Endometrial microvascular endothelial cells (primary cell): ENCODE measurements around the gene GPR137B. TPM values are rescaled to one million over a fixed set of nuclear protein-coding genes. Genes with fewer than 3 reads are reported as not detected.
"Not testable (repeated sequence)": the region's sequence is repeated elsewhere in the genome, so short reads cannot be mapped to it uniquely, and the experiment has no call there.

ENCODE experiments used
- in situ Hi-C: cut with HindIII; loops from 2 replicates; pipeline ENCODE4 v1.10.0; 2017; ENCODE audit warnings: low sequenced_read_pairs, low pct_unique_long_range_greater_than_20kb; ENCODE audit errors: inconsistent ontology term
- total RNA-seq: library from RNA; depleted of rRNA; stranded (reverse); fragments of >200 nt; gene quantifications from one replicate; pipeline ENCODE4 v1.2.3, GENCODE V29; 2015; ENCODE audit errors: inconsistent ontology term

GPR137B gene
- total RNA-seq, 1 donor from 2014 or later = 3.2 TPM

DNA sequence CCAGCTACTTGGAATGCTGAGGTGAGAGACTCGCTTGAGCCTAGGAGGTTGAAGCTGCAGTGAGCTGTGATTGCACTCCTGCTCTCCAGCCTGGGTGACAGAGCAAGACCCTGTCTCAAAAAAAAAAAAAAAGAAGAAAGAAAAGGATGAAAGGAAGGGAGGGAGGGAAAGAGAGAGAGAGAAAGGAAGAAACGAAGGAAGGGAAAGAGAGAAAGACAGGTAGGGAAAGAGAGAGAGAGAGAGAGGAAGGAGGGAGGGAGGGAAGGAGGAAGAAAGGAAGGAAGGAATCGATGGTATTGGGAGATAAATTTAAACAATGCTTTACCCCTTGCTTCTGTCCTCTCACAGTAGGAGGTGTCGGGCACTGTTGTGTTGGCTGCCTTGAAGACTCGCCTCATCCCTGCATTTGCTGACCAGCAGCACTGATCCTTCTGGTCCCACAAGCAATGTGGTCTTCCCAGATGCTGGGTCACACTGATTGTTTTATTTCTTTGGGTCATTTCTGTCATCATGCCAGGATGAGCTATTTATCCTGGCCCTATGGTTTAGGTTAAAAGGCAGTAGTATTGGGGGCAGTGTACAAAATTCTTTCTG is 30.9 kb downstream of the GPR137B start:
- in situ Hi-C loops = no loop called here

DNA sequence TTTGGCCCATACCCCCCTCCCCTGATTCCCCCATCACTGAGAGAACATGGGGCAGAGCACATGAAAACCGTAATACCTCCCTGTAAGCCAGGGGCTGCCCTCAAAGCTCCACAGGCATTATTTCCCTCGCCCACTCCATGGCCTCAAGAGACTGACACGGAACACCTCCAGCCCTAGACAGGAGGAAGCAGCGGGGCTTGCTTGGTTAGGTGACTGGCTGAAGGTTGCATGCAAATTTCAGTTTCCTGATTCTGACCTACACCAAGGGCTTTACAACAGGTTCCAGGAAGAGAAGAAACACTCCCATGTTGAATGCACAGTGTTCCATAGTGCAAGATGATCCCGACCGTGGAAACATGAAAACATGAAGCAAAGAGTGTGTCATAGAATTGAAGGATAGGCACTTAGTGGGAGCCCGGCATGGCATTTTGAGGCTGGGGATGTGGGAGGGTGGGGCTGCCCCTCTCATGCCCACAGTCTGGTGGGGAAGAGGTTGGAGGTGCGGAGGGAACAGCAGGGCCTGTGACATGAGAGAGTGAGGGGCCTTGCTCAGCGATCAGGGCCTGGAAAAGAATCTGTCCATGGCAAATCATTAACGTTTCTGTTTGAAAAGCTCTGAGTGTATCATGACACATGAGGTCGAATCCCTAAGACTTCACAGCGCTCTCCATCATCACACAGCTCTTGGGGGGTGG is 33.5 kb downstream of the GPR137B start:
- in situ Hi-C loops = no loop called here

DNA sequence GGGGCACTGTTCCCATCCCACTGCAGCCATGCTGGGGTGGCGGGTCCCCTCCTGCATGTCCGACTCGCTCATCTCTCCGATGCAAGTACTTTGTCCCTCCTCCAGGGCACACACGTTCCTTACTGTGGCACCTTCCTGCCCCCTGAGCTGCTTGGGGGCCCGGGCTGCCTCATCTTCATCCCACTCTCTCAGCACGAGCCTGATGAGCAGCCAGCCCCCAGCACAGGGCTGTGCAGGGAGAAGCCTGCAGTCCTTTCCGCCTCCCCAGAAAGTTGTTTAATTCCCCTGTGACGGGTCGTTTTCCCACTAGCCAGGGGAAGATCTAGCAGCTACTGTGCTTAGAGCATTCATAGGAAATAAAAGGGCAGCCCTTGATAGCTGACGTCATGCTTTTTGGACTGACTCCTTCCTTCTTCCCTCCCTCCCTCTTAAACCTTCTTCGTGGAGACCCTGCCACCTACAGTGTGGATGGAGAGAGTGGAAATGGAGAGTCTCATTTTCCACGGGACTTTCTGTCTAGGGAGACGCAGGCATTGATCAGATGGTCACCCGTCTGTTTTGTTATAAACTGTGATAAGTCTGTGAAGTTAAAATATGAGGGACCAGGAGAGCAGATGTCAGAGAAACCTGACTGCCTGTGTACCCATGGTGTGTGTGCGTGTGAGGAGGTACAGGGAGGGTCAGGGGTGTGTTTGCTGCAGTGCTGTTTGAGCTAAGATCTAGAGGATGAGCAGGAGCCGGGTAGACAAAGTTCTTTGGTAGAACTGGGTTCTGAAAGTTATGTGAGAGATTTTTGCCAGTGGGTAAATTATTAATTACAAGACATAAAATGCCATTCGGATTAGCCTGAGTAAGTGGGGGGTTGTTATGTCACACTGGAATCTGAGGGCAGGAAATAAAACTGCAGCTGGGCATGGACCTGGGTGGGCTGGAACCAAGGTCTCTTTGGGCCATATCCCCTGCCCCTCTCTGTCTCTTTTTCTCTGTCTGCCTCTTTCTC is 34.3 kb downstream of the GPR137B start:
- in situ Hi-C loops = no loop called here

DNA sequence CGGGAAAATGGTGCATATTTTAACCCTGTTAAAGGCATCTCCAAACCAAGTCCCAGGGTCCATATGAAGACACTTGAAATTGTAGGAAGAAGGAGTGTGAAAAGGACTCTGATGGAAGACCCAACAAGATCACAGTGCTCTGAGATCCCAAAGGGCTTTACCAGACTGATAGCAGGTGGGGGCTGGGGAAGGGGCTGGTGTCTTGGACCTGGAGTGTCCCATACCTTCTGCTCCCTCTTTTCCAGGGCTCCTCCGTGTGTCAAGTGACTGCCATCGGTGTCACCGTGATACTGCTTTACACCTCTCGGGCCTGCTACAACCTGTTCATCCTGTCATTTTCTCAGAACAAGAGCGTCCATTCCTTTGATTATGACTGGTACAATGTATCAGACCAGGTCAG is 37.3 kb downstream of the GPR137B start:
- in situ Hi-C loops = no loop called here

DNA sequence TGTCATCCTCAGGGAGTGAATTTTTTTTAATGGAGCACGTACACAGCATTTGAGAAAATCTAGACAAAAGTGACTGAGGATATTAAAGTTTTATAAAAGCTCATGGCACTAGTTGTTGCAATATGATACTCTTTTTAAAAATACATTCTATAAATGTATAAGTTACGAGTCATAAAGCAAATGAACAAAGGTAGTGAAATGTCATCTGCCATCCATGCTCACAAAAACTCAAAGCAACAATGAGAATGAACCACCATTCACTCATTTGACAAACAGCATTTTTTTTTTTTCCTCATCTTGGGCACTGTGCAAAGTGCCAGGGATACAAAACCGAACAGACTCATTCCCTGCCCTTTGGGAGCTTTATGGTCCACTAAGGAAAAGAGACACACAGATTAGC is 38.7 kb downstream of the GPR137B start:
- in situ Hi-C loops = no loop called here

DNA sequence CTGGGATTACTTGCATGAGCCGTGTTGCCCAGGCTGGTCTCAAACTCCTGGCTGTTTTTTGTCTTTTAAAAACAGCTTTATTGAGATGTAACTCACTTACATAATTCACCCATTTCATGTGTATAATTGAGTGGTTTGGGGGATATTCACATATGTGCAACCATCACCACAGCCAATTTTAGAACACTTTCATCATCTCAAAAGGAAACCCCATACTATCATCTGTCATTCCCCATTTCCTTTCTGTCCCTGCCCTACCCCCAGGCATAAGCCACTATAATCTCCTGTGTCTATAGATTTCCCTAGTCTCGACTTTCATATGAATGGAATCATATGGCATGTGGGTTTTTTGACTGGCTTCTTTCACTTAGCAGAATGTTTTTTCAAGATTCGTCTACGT is 43.3 kb downstream of the GPR137B start:
- in situ Hi-C loops = no loop called here

DNA sequence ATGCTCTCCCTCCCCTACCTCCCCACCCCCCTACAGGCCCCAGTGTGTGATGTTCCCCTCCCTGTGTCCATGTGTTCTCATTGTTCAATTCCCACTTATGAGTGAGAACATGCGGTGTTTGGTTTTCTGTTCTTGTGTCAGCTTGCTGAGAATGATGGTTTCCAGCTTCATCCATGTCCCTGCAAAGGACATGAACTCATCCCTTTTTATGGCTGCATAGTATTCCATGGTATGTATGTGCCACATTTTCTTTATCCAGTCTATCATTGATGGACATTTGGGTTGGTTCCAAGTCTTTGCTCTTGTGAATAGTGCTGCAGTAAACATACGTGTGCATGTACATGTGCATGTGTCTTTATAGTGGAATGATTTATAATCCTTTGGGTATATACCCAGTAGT is 44.1 kb downstream of the GPR137B start:
- in situ Hi-C loops = not testable (repeated sequence)

DNA sequence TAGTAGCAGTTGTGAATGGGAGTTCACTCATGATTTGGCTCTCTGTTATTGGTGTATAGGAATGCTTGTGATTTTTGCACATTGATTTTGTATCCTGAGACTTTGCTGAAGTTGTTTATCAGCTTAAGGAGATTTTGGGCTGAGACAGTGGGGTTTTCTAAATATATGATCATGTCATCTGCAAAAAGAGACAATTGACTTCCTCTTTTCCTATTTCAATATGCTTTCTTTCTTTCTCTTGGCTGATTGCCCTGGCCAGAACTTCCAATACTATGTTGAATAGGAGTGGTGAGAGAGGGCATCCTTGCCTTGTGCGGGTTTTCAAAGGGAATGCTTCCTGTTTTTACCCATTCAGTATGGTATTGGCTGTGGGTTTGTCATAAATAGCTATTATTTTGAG is 45.7 kb downstream of the GPR137B start:
- in situ Hi-C loops = not testable (repeated sequence)

DNA sequence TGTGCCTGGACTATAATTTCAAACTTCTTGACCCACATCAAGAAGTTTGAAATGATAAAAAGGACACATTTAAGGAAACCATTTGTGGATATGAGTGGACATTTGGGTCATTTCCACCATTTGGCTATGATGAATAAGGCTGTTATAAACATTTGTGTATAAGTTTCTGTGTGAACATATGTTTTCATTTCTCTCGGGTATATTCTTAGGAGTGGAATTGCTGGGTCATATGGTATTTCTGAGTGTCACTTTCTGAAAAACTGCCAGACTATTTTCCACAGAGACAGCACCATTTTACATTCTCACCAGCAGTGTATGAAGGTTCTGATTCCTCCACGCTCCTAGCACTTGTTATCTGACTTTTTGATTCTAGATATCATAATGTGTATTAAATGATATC is 50.8 kb downstream of the GPR137B start:
- in situ Hi-C loops = no loop called here

DNA sequence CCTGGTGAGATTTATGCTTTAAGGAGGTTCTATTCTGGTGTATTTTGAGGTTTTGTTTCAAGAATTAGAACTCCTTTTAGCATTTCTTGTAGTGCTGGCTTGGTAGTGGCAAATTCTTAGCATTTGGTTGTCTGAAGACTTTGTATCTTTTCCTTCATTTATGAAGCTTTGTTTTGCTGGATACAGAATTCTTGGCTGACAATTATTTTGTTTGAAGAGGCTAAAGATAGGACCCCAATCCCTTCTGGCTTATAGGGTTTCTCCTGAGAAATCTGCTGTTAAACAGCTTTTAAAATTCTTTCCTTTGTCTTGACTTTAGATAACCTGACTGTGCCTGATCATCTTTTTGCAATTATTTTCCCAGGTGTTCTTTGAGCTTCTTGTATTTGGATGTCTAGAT is 58.6 kb downstream of the GPR137B start:
- in situ Hi-C loops = no loop called here

DNA sequence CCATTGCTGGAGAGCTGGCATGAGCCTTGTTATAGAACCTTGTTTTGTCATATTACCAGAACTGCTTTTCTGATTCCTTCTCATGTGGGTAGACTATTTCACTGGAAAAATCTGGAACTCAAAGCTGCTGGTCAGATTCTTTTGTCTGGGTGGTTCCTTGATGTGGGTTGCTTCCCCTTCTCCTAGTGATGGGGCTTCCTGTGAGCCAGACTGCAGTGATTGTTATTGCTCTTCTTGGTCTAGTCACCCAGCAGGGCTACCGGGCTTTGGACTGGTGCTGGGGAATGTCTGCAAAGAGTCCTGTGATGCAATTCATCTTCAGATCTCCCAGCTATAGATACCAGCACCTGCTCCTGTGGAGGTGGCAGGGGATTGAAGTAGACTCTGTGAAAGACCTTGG is 59.4 kb downstream of the GPR137B start:
- in situ Hi-C loops = no loop called here

DNA sequence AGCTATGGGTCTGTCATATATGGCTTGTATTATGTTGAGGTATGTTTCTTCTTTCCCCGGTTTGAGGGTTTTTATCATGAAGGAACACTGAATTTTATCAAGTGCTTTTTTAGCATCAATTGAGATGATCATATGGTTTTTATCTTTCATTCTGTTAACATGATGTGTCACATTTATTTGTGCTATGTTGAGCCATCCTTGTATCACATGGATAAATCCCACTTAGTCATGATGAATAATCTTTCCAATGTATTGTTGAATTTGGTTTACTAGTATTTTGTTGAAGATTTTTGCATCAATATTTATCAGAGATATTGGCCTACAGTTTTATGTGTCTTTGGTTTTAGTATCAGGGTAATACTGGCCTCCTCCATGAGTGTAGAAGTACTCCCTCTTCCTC is 61.7 kb downstream of the GPR137B start:
- in situ Hi-C loops = no loop called here

DNA sequence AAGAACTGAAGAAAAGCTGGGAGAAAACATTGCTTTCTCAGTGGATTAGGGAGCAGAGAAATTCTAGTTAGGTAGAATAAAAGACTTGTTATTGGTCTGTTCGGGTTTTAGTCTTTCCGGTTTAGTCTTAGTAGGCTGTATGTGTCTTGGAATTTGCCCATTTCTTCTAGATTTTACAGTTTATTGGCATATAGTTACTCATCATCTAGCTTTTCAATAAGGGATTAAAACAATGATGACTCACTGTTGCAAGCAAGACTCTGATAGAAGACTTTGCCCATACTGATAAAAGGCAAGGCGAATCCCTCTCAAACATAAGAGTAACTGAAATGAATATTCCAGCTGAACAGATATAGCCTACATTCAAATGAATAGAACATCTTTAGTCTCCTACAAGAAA is 62.3 kb downstream of the GPR137B start:
- in situ Hi-C loops = no loop called here

DNA sequence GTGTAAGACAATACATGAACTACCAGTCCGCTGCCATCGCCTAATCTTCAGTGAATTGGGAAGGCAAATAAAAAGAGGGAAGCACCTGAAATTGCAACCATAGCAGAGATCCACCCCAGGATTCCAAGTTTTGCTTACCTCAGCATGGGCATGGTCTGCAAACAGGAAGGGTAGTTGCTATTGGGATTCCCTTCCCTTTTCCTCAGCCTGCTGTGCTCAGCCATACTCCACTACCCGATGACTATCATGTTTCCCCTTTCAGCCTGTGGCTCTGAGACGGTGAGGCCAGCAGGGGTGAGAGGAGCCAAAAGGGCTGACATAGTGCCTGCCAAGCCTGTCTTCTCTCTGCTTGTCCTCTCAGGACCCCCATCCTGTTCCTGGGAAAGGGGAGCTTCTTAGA is 64.2 kb downstream of the GPR137B start:
- in situ Hi-C loops = no loop called here

DNA sequence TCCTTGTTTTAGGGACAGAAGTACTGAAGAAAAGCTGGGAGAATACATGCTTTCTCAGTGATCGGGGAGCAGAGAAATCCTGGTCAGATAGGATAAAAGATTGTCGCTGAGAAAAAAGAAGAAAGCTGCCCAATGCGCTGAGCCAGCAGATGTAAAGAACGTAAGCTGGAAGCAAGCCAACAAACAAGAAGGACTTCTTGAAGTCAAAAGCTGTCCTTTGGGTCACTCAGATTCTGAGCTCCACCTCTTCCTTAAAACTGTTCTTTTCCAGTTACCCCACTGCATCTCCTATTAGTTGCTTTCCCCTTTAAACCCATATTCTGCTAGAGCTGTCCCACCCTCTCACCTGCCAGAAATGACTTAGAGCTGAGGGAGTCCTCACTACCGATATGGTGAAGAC is 64.8 kb downstream of the GPR137B start:
- in situ Hi-C loops = no loop called here

DNA sequence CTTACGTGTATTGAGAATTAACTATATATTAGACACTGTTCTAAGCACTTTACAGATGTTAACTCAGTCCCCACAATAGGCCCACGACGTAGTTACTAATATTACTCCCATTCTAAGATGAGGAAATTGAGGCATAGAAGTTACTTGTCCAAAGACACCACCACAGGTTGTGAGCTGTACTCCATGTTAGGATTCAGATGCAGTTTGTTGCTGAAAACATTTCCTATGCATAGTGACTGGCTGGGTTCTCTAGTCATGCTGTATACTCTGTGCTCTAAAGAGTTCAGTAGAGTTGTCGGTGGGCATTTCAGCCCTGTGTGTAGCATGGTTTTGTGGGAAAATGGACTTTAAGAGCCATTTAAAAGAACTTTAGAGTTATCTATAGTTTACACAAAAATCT is 65.2 kb downstream of the GPR137B start:
- in situ Hi-C loops = no loop called here

DNA sequence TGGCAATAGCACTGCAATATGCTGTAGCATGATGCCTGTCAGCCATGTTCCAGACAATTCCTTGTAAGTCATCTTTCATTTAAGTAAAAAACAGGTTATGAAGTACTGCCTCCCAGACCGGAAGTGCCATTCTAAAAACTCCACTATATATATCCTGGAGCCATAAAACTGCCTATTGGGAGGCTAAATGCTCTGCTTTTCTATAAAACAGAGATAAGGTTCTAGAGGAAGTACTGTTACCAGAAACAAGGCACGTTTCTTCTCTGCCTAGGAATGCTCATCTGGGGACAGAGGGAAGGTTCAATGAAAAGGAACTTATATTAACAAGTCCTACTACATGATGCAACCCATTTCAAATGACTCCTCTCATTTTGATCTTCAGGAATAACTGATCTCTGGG is 66.8 kb downstream of the GPR137B start:
- in situ Hi-C loops = no loop called here

DNA sequence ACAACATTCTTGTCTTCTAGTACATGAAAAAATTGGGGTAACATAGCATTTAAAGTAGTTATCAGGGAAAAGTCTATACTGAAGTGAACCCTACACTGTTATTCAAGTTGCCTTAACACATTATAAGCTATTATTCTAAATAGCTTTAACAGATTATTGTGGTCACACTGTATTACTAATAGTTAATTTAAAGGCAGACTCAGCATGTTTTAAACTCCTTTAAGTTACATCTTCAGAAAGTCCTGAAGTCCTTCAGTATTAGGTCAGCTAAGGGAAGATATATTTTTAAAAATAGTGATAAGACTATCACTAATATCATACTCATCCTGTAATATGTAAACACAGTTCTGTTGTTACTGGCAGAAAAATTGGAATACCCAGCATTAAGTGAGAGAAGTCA is 67.4 kb downstream of the GPR137B start:
- in situ Hi-C loops = no loop called here

DNA sequence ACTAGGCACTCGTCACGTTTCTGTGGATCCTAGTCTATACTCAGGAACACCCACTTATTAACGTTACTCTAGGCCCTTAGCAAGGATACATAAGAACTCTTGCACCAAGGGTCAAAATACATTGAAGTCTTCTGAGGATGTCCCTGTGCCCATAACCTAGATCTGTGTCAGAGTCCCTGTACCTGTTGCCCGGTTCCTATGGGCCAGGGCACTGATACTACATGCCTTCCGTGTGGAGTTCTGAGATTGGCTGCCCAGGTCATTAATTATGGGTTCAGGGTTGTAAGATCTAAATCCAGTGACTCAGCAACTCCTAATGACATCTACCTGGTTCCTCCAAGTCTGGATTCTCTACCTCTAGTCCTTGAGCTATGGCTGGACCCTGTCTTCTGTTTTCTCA is 69.5 kb downstream of the GPR137B start:
- in situ Hi-C loops = no loop called here

DNA sequence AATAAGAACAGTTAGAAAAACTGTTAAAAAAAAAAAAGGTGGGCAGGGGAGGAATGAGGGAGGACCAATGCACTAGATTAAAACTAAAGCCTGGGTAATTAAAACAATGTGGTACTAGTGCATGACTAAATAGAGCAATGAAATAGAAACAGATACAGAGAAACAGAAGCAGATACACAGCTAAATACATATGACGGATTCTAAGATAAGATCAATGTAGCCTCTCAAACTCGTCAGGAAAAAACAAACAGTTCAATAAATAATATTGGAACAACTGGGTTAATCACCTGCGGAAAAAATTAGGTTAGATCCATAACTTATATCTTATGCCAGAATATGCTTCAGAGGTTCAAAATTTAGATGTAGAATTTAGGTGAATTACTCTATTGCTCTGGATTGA is 71.2 kb downstream of the GPR137B start:
- in situ Hi-C loops = no loop called here
